ENCODE measurements around the gene CDHR3. TPM values are rescaled to one million over a fixed set of nuclear protein-coding genes. Genes with fewer than 3 reads are reported as not detected.

CDHR3 gene
- polyA plus RNA-seq, 1 donor from 2014 or later: 2.9 TPM

- no peak overlapping the region for H3K4me3 ChIP-seq (ENCODE audit: low read length)
- no peaks in the 10 kb centered on the region for H3K79me2 ChIP-seq (replicated peaks; ENCODE audit: insufficient read depth, low read length)
- TF ChIP-seq RAD21 (conservative IDR thresholded peaks at IDR 0.05): no peak
- TF ChIP-seq CTCF (IDR thresholded peaks at IDR 0.05; ENCODE audit: poor library complexity, severe bottlenecking): no peak
- no peak for TF ChIP-seq SMC3 (conservative IDR thresholded peaks at IDR 0.05; ENCODE audit: poor library complexity)
- TF ChIP-seq REST (IDR thresholded peaks at IDR 0.05; ENCODE audit: borderline replicate concordance): no peak
- TF ChIP-seq POLR2AphosphoS5 (IDR thresholded peaks at IDR 0.05): no peak
- TF ChIP-seq TAF1 (IDR thresholded peaks at IDR 0.05; ENCODE audit: low read depth): no peak
- no peak for TF ChIP-seq EZH2 (IDR thresholded peaks at IDR 0.05; ENCODE audit: borderline replicate concordance, insufficient read depth, low read length, poor library complexity, severe bottlenecking)
- TF ChIP-seq EP300 (conservative IDR thresholded peaks at IDR 0.05; ENCODE audit: poor library complexity, severe bottlenecking): no peak
- TF ChIP-seq MXI1 (conservative IDR thresholded peaks at IDR 0.05; ENCODE audit: poor library complexity, severe bottlenecking): no peak
- H2AFZ ChIP-seq (ENCODE audit: low read depth, low read length): no peak overlapping the region
- no peaks in the 10 kb centered on the region for H3K9me2 ChIP-seq (ENCODE audit: insufficient read depth, low read length)
- no peak overlapping the region for H3K4me2 ChIP-seq (ENCODE audit: low read length)
- H3K27ac ChIP-seq (ENCODE audit: low read length): no peak overlapping the region
- no peaks in the 10 kb centered on the region for H4K20me1 ChIP-seq (ENCODE audit: insufficient read depth)
- no peak overlapping the region for H3K9ac ChIP-seq (ENCODE audit: low read length)
- H3K27me3 ChIP-seq (ENCODE audit: insufficient read depth, low read depth, low read length): no peaks in the 10 kb centered on the region
- H3F3A ChIP-seq (ENCODE audit: insufficient read depth, low read length, poor library complexity, severe bottlenecking): no peaks in the 10 kb centered on the region
- no peaks in the 10 kb centered on the region for H3K9me3 ChIP-seq (ENCODE audit: low read length)
- H3K36me3 ChIP-seq (ENCODE audit: insufficient read depth, low read length): no peaks in the 10 kb centered on the region
These were observed 56.4 kb downstream of the CDHR3 start for GRCh38 chr7:106019470-106019820.

GRCh38 chr7:106021151-106022067 lies 58.3 kb downstream of the CDHR3 start:
- H3K27me3 ChIP-seq (ENCODE audit: insufficient read depth, low read depth, low read length): no peaks in the 10 kb centered on the region
- TF ChIP-seq POLR2AphosphoS5 (IDR thresholded peaks at IDR 0.05): no peak
- TF ChIP-seq RAD21 (conservative IDR thresholded peaks at IDR 0.05): no peak
- no peak for TF ChIP-seq MXI1 (conservative IDR thresholded peaks at IDR 0.05; ENCODE audit: poor library complexity, severe bottlenecking)
- TF ChIP-seq TAF1 (IDR thresholded peaks at IDR 0.05; ENCODE audit: low read depth): no peak
- TF ChIP-seq EZH2 (IDR thresholded peaks at IDR 0.05; ENCODE audit: borderline replicate concordance, insufficient read depth, low read length, poor library complexity, severe bottlenecking): no peak
- no peak for TF ChIP-seq SMC3 (conservative IDR thresholded peaks at IDR 0.05; ENCODE audit: poor library complexity)
- TF ChIP-seq EP300 (conservative IDR thresholded peaks at IDR 0.05; ENCODE audit: poor library complexity, severe bottlenecking): no peak
- no peak for TF ChIP-seq CTCF (IDR thresholded peaks at IDR 0.05; ENCODE audit: poor library complexity, severe bottlenecking)
- no peak for TF ChIP-seq REST (IDR thresholded peaks at IDR 0.05; ENCODE audit: borderline replicate concordance)
- H3K79me2 ChIP-seq (replicated peaks; ENCODE audit: insufficient read depth, low read length): no peaks in the 10 kb centered on the region
- no peaks in the 10 kb centered on the region for H3K9me3 ChIP-seq (ENCODE audit: low read length)
- no peak overlapping the region for H3K9ac ChIP-seq (ENCODE audit: low read length)
- no peak overlapping the region for H3K4me2 ChIP-seq (ENCODE audit: low read length)
- no peaks in the 10 kb centered on the region for H3K36me3 ChIP-seq (ENCODE audit: insufficient read depth, low read length)
- no peak overlapping the region for H3K27ac ChIP-seq (ENCODE audit: low read length)
- no peak overlapping the region for H3K4me3 ChIP-seq (ENCODE audit: low read length)
- H3F3A ChIP-seq (ENCODE audit: insufficient read depth, low read length, poor library complexity, severe bottlenecking): no peaks in the 10 kb centered on the region
- no peaks in the 10 kb centered on the region for H4K20me1 ChIP-seq (ENCODE audit: insufficient read depth)
- H3K9me2 ChIP-seq (ENCODE audit: insufficient read depth, low read length): no peaks in the 10 kb centered on the region
- no peak overlapping the region for H2AFZ ChIP-seq (ENCODE audit: low read depth, low read length)
